ENCODE measurements around the gene SESTD1.
A peak's percentile ranks its signal among the peaks of the same experiment; 100 is the strongest.

Gene SESTD1

DNA sequence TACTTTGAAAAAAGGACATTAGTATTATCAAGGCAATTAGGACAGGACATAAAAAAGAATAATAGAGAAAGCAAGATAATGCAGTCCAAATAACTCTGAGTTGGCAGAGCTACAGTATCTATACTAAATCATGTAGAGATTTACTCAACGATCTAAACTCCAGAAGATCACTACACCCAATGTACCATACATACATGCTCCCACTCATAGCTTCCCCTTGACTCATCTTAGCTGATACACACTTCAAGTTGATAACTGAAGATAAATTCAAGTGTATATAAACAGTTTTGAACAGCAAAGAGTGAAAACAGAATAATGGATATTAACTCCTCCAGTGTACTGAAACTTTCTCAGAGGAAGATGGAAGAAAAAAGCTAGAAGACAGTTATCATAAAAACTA is 78.5 kb downstream of the SESTD1 start:
- DNase-seq (ENCODE audit: low read depth in 2 of 2) = peak in 1 of 2 experiments; percentile 0

GRCh38 chr2:179184610-179185009 is 80.0 kb downstream of the SESTD1 start:
- DNase-seq (ENCODE audit: low read depth in 2 of 2) = no peak

DNA sequence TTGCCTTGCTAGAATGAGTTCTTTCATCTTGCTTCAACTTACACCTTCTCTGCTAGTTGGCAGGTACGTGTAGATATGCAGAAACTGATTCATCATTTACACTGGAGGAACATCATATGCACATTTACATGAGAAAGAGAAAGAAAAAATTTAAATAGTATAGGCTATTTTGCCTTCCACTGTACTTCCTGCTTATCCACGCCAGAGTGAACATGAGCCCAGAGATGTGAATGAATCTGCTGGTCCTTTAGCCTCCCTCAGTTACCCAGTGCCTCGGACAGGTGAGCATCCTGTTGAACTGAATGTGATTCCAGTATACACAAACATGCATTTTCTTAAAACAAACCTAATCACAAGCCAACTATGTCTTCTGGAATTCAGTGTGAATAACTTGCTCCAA is 83.6 kb downstream of the SESTD1 start:
- DNase-seq (ENCODE audit: low read depth in 2 of 2) = no peak

DNA sequence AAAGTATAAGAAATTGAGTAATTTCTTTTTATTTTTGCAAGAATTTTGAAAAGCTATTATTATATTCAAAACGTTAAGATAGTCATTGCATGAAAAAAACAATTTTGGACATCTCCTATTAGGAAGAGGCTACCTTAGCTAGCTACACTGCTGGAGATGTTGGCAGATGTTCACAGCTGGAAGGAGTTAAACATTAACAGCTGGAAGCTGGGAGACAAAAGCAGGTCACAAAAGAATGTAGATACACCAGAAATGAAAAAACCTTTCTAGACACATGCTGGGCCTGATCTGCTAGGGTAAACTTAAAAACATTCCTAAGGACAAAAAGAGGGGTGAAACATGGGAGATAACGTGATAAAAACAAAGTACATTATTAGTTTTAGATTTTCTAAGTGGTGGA is 84.4 kb downstream of the SESTD1 start:
- DNase-seq (ENCODE audit: low read depth in 2 of 2) = no peak

GRCh38 chr2:179179719-179180118 is 84.9 kb downstream of the SESTD1 start:
- no peak for DNase-seq (ENCODE audit: low read depth in 2 of 2)

GRCh38 chr2:179177694-179178093 is 86.9 kb downstream of the SESTD1 start:
- no peak for DNase-seq (ENCODE audit: low read depth in 2 of 2)

GRCh38 chr2:179174240-179174639 is 90.4 kb downstream of the SESTD1 start:
- no peak for DNase-seq (ENCODE audit: low read depth in 2 of 2)

- no peak for DNase-seq (ENCODE audit: low read depth in 2 of 2)
These were observed 91.7 kb downstream of the SESTD1 start for GRCh38 chr2:179172894-179173293.

- DNase-seq (ENCODE audit: low read depth in 2 of 2) = no peak
These were observed 93.3 kb downstream of the SESTD1 start for GRCh38 chr2:179171371-179171770.

DNA sequence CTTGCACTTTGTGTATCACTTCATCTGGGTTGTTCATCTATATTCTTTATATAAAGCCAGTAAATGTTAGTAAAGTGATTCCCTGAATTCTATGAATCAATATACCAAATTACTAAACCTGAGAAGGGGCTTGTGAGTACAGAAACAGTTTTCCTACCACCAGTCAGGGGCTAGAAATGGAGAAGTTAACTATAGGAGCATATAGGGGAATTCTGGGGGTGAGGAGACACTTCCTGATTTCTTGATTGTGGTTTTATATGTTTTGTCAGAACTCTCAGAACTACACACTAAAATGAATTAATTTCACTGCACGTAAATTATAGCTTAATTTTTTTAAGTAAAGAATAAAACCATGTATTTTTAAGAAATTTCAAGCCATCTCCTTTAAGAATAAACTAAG is 93.7 kb downstream of the SESTD1 start:
- no peak for DNase-seq (ENCODE audit: low read depth in 2 of 2)

GRCh38 chr2:179165356-179166000 is 99.2 kb downstream of the SESTD1 start:
- no peak for DNase-seq (ENCODE audit: low read depth in 2 of 2)

DNA sequence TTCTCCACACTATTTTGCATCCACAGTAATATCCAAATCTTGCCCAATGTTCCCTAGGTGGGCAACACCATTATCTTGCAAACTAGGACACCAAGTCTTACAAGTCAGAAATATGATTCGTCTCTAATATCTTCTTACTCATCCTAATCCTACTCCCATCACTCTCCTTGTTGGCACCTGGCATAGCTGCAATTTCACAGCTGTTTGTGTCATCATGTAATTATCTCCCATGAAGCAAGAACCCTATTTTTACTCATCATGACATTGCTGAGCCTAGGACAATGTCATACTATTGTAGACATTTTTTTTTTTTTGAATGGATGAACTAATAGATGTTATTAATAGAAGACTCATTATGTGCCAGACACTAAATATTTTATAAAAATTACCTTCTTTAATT is 123.4 kb downstream of the SESTD1 start:
- no peak for DNase-seq (ENCODE audit: low read depth in 2 of 2)

GRCh38 chr2:179140571-179140970 is 124.1 kb downstream of the SESTD1 start:
- DNase-seq (ENCODE audit: low read depth in 2 of 2) = no peak

DNA sequence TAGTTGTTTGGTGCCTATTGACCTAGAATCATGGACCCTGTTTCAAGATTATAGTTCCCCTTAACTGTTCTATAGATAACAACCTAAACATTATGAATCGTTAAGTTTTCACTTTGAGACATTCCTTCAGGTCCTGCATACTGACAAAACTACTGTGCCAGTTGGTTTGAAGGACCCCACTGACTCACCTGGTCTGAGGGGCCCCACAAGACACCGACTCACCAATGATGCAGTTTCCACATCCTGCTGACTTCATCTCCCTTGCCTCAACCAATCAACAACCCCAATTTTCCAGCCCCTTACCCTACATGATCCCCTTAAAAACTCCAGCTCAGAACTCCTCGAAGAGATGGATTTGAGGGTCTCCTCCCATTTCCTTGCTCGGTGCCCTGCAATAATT is 125.1 kb downstream of the SESTD1 start:
- no peak for DNase-seq (ENCODE audit: low read depth in 2 of 2)

DNA sequence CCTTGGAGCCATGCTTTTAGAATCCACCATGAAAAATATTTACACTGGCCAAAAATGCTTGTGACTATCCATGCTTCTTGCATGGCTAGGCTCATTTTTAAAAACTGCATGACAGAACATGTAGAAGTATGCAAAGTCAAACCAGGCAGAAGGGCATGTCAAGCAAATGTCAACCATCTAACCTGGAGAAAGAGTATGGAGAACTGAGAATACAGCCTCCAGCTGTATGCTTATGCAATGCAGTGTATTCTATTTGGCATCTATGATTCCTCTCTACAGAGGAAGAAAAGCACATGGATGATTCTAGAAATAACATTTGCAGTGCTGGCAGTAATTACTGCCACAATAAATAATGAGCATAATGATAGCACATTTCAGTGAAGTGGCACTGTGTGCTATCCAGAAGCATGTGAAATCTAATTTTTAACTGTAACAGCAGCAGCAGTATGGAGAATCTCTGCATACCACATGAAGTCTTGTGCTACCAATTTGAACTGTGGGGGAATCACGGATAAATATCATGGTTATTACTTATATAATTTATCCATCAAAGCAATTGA is 127.4 kb downstream of the SESTD1 start:
- DNase-seq (ENCODE audit: low read depth in 2 of 2) = no peak

DNA sequence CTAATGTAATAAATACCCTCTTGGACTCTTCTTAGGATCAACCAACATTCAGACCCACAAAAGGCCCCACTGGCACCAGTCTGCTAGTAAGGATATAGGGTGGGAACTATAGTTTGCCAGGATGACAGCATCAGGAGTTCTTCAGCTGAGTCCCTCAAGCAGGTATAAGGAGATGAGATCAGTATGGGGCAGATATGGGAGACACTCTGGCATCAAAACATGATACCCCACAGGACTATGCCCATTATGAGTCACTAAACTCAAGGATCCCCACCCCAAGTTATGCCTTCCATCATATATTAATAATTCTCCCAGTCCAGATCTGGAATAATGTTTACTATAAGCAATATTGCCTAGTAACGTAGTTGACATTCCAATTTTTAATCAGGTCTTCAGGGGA is 131.6 kb downstream of the SESTD1 start:
- no peak for DNase-seq (ENCODE audit: low read depth in 2 of 2)

DNA sequence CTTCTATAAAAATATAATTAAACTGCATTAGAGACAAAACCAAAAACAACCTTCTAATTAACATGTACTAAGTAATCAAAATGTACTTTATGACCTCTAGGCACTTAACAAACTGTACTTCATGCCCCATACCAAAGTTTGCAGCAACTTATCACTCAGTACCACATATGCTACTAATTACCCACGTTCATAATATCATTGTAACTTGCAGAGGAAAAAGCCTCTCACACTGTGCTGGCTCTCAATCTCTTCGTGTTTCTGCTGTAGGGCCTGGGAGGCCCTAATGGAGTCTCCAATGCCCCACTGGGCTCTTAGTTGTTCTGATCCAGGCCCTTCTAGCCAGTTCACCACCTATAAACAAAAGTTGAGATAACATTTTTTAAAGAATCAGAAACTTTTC is 132.6 kb downstream of the SESTD1 start:
- no peak for DNase-seq (ENCODE audit: low read depth in 2 of 2)

DNA sequence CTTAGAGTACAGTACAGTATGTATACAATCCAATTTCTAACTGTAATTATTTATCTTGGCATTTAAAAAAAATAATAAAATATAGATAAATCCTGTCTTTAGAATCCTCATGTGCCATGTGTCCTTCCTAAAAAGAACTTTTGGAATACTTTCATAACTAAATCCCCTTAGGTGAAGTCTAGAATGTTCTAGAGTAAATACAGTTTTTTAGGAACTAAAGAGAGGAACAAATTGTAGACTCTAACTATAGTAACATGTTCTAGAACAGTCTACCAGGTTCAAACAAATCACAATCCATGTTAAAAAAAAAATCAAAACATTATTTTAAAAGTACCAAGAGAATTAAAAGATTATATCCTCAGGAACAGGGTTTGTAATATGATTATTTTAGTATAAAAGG is 134.1 kb downstream of the SESTD1 start:
- no peak for DNase-seq (ENCODE audit: low read depth in 2 of 2)

GRCh38 chr2:179129574-179130238 is 134.9 kb downstream of the SESTD1 start:
- no peak for DNase-seq (ENCODE audit: low read depth in 2 of 2)

DNA sequence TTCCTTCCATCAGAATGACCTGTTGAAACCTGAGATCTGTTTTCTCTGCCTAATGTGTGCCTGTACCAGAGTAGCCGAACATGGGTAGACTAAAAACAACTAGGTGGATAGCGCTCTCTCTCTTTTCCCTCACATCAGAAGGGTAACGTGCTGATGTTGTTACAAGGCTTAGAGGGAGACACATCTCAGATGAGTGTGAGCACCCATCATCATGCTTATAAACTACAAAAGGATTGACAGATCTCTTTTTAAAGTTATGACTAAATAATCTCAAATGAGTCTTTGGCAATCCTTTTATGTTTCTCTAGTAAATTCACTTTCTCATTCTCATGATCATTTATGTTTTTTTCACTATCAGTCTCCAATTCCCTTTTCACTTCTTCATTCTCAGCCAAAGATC is 139.2 kb downstream of the SESTD1 start:
- DNase-seq (ENCODE audit: low read depth in 2 of 2) = no peak

- no peak for DNase-seq (ENCODE audit: low read depth in 2 of 2)
These were observed 140.3 kb downstream of the SESTD1 start for GRCh38 chr2:179124282-179124681.

GRCh38 chr2:179123272-179123662 is 141.4 kb downstream of the SESTD1 start:
- DNase-seq (ENCODE audit: low read depth in 2 of 2) = no peak

DNA sequence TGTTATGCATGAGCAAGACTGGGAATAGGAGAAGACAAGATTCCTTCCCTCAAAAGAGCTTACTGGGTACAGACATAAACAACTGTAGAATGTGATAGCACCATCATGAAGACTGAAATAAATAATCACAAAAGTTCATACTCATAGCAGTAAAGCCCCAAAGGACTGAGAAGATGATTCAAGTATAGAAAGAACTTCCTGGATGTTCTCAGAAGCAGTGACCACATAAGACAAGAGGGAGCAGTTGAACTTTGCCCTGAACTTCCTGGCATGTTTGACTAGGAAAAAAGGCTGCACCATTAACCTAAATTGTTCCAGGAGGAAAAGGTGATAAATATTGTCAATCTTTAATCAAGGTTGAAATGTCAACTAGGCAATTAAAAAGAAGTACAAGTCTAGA is 156.9 kb downstream of the SESTD1 start:
- peak in 1 of 2 experiments; percentile 4 for DNase-seq (ENCODE audit: low read depth in 2 of 2)
